Occipital lobe (tissue), 2 donors: ENCODE results near the gene CACNA2D2. TPM values are rescaled to one million over a fixed set of nuclear protein-coding genes. Genes with fewer than 3 reads are reported as not detected.

ENCODE experiments used
- DNase-seq: peaks from one replicate; lab custom pipeline; 2025; lab: John Stamatoyannopoulos, UW
- total RNA-seq: library from RNA; depleted of rRNA; stranded (reverse); fragments of >200 nt; gene quantifications from one replicate; pipeline ENCODE4 v1.2.3, GENCODE V29; 2014

Gene CACNA2D2
- total RNA-seq, 1 donor from 2014 or later: 2.2 TPM

- DNase-seq: no peak
These were observed 75.3 kb downstream of the CACNA2D2 start for GRCh38 chr3:50428007-50428633.

GRCh38 chr3:50427217-50427616 is 76.2 kb downstream of the CACNA2D2 start:
- no peak for DNase-seq

DNA sequence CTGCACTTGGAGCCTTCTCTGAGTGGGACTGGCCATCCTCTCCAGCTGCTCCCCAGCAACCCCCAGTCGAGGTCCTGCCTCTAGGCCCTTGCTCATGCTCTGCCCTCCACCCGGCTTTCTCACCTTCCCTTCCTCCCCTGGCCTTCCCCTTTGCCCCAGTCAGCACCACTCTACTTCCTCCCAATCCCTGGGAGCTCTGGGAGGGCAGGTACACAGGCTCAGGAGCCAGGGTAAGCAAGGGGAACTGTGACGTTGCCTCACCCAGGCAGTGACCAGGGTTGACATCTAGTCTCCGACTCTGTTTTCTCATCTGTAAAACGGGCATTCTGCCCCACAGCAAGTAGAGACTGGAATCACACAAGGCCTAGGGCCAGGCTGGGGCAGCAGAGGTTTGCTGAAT is 77.5 kb downstream of the CACNA2D2 start:
- DNase-seq: no peak

- DNase-seq: no peak
These were observed 79.9 kb downstream of the CACNA2D2 start for GRCh38 chr3:50423543-50423942.

DNA sequence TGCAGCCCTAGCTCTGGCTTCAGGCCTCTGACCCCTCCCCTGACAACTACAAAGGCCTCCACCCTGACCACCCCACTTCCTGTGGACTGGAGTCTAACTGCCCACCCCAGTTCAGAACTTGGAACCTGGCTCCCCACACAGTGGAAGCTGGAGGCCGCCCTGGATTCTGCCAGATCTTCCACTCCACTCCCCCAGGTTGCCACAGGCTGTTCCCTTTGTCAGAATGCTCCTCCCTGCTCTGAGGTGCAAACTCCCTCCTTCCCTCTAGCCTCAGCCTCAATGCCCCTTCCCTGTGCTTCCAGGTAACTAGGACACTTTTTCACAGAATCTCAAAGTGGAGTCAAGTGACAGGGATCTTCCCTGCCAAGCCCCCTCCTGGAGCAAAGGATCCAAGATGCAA is 81.3 kb downstream of the CACNA2D2 start:
- no peak for DNase-seq

DNA sequence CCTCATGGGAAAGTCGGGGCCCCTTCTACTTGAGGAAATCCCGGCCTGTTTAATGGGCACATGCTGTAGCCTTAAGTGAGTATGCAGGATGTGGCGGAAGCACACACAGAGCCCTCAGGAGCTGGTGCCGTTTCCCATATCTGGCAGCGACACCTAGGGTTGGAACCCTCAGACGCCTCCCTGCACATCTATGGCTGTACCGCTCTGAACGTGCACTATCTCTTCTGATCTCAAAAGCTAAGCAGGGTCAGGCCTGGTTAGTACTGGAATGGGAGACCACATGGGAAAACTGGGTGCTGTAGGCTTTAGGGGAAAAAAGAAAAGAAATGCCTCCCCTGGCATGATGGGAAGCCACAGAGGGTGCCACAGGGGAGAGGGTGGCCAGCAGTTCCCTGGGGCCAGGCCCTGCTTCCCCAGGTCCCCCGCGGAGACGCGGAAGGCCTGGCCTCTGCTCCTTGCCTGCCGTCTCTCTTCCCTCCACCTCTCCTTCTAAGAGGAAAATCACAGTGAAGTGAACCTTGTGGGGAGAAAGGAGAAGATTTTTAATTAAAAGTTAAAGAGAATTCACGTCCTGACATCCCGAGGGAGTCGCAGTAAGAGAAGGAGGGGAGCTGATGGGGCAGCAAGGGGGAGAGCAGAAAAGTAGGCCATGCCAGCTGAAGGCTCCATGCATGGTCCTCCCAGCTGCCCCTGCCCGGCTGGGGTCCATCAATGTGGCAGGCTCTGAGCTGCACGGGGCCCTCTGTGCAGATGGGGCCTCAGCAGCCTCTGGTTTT is 83.7 kb downstream of the CACNA2D2 start:
- DNase-seq: no peak

DNA sequence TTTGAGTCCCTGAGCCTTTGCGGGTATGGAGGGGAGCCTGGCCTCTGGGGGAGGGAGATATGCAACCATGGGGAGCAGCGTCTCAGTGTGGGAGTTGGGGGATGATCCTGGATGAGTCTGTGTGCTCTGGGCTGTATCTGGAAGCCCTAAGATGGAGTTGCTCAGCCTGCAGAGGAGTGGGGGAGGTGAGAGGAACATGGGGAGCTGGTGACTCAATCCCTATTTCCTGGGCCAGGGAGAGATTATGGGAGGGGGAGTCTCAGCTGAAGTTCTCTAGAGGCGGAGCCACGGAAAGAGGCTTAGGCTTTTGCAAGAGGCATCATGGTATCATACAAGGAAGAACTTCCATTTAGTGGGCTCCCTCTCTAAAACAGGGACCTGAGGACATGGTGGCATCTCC is 84.6 kb downstream of the CACNA2D2 start:
- no peak for DNase-seq

- DNase-seq: no peak
These were observed 85.8 kb downstream of the CACNA2D2 start for GRCh38 chr3:50417637-50418033.

GRCh38 chr3:50416736-50417636 is 86.4 kb downstream of the CACNA2D2 start:
- no peak for DNase-seq

DNA sequence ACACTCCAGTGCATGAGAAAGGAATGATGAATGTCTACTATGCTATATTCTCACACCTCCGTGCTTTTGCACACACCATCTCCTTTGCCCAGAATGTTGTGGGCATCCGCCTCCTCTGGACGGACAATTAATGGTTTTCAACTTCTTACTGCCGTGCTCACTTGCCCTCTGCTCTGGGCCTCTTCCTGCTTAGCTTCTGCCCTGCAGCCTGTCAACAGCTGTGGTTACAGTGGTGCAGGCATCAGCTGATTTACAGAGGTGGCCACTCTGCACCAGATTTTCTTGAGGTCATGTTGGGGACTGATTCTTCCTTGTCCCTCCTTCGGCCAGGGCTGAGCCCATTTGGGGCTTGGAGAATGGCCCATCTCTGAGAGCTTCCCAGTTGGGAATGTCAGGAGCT is 87.6 kb downstream of the CACNA2D2 start:
- no peak for DNase-seq

DNA sequence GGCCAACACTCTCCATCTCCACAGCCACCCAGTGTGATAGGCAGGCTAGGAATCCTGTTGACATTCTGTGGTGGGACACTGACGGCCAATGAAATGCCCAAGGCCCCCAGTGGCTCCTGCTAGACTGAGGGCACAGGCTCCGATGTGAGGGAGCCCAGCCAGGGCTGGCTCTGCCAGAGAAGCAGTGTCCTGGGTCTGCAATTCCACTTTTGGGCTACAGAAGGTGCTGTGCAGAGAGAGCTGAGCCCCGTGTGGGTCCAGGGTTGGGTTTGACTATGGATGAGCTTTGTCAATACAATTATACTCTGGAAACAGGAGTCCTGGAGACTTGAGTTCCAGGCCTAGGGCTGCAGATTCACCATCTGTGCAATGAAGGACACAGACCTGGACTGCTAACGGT is 88.4 kb downstream of the CACNA2D2 start:
- no peak for DNase-seq

- no peak for DNase-seq
These were observed 88.8 kb downstream of the CACNA2D2 start for GRCh38 chr3:50414616-50415015.

DNA sequence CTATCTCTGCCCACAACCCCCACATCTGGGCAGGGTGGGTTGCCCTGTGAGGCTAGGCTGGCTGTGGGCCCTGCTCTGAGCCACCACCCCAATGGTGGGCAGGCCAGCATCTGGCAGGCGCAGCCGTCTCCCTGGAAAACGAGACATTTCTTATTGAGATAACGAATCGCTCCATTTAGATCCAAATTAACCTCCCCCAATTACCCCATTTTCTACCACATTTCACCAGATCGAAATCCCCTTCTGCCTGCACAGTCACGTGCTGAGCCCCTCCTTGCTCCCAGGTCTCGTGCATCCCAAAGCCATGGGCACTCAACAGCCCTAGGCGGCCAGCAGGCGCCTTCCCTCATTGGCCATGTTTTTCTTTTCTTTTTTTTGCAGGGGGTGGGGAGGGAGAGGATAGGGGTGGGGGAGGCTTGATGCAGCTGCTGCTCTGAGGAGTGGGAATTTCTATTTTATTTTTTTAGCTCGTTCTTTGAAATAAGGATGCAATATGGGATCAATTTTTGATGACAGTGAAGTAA is 91.1 kb downstream of the CACNA2D2 start:
- no peak for DNase-seq

GRCh38 chr3:50411229-50411628 is 92.2 kb downstream of the CACNA2D2 start:
- no peak for DNase-seq

- no peak for DNase-seq
These were observed 92.8 kb downstream of the CACNA2D2 start for GRCh38 chr3:50410608-50411139.

- DNase-seq: no peak
These were observed 93.2 kb downstream of the CACNA2D2 start for GRCh38 chr3:50410185-50410584.

- no peak for DNase-seq
These were observed 94.9 kb downstream of the CACNA2D2 start for GRCh38 chr3:50408443-50408944.

GRCh38 chr3:50406487-50406886 is 96.9 kb downstream of the CACNA2D2 start:
- no peak for DNase-seq

- DNase-seq: no peak
These were observed 98.2 kb downstream of the CACNA2D2 start for GRCh38 chr3:50405249-50405648.

DNA sequence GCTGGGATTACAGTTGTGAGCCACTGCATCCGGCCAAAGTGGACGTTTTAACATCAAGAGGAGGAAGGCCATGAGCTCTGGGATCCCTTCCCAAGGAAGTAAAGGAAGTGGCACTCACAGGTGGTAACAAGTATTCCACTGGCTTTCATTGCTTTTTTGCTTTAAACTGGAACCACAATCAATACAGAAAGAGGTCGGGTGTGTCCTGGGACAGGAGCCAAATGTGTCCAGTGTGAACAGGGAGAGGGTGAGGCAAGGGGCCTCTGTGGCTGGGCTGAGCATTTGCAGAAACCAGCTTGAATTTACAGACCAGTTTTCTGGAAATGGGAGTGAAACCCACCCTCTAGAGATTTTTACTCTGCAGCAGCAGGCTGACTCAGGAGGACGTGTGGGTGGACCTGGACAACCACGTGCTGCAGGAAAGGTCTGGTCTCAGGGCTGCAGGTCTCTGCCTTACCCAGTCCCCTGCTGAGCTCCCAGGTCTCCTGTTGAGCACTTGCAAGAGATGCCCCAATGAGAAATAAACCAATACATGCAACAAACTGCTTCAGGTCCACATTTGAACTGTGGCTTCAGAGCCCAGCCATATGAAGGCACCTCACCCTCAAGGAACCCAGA is 101.3 kb downstream of the CACNA2D2 start:
- DNase-seq: no peak

DNA sequence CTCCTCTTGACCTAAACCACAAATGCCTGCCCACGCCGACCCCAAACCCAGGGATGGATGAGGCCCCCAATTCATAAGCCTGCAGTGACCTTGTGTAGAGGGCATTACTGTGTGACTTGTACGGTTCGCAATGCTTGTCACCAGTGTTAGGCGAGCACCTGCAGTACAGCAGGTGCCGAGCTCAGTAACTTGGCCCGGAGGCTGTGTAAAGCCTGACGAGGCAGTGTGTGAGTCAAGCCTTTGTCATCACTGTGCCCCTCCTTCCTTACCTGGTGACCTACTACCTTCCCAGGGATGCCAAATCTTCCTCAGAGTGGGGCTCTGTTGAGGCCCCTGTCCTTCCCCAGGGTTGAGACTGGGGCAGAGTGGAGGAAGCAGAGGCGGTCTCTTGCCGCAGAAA is 106.9 kb downstream of the CACNA2D2 start:
- DNase-seq: no peak
